Astrocyte (in vitro differentiated cells and primary cell): ENCODE data around the gene TTLL1. TPM values are rescaled to one million over a fixed set of nuclear protein-coding genes. Genes with fewer than 3 reads are reported as not detected.

Experiments used
- DNase-seq: peaks from one replicate; pipeline ENCODE4 v3.0.0-alpha.2; 2010; ENCODE audit warnings: low read depth
- FAIRE-seq: peaks from 2 replicates; lab custom pipeline; 2011; peaks lifted over from hg19 to GRCh38; lab: Jason Lieb, UNC
- H2AFZ ChIP-seq: 2 replicates; pipeline ENCODE4 v1.6.0; 2012; ENCODE audit warnings: low read depth, low read length, inconsistent platforms
- H3K27ac ChIP-seq: 2 replicates; pipeline ENCODE4 v1.5.1; 2011; ENCODE audit warnings: low read depth, low read length, inconsistent platforms
- H3K27me3 ChIP-seq: 2 replicates; pipeline ENCODE4 v1.6.0; 2011; ENCODE audit warnings: low read length, inconsistent platforms; ENCODE audit not compliant: insufficient read depth
- H3K36me3 ChIP-seq: 2 replicates; pipeline ENCODE4 v1.5.1; 2011; ENCODE audit warnings: low read length, inconsistent platforms; ENCODE audit not compliant: insufficient read depth
- H3K4me1 ChIP-seq: 2 replicates; pipeline ENCODE4 v1.5.1; 2011; ENCODE audit warnings: low read length, inconsistent platforms; ENCODE audit not compliant: insufficient read depth
- H3K4me2 ChIP-seq: 2 replicates; pipeline ENCODE4 v1.6.0; 2012; ENCODE audit warnings: low read length, inconsistent platforms
- H3K4me3 ChIP-seq: 2 replicates; pipeline ENCODE4 v1.5.1; 2011; ENCODE audit warnings: low read depth, mild to moderate bottlenecking, low read length, inconsistent platforms; ENCODE audit not compliant: insufficient read depth
- H3K79me2 ChIP-seq: 2 replicates; pipeline ENCODE4 v1.6.0; 2012; ENCODE audit warnings: mild to moderate bottlenecking, low read length, inconsistent platforms; ENCODE audit not compliant: insufficient read depth
- H3K9ac ChIP-seq: 2 replicates; pipeline ENCODE4 v1.6.0; 2012; ENCODE audit warnings: mild to moderate bottlenecking, low read length, inconsistent platforms
- H3K9me3 ChIP-seq: 2 replicates; pipeline ENCODE4 v1.5.1; 2012; ENCODE audit warnings: low read depth, mild to moderate bottlenecking, low read length, inconsistent platforms; ENCODE audit not compliant: insufficient read depth
- H4K20me1 ChIP-seq: 2 replicates; pipeline ENCODE4 v1.6.0; 2012; ENCODE audit warnings: low read length, inconsistent platforms; ENCODE audit not compliant: insufficient read depth
- H3K27ac Mint-ChIP-seq: one replicate; pipeline ENCODE4 v1.8.0; 2021; ENCODE audit warnings: mild to moderate bottlenecking, mixed read lengths; ENCODE audit not compliant: unreplicated experiment
- H3K27me3 Mint-ChIP-seq: one replicate; pipeline ENCODE4 v1.8.0; 2021; ENCODE audit warnings: low read depth, mixed read lengths; ENCODE audit not compliant: unreplicated experiment
- H3K36me3 Mint-ChIP-seq: one replicate; pipeline ENCODE4 v1.8.0; 2021; ENCODE audit warnings: low read depth, mixed read lengths; ENCODE audit not compliant: unreplicated experiment
- H3K4me1 Mint-ChIP-seq: one replicate; pipeline ENCODE4 v1.8.0; 2021; ENCODE audit warnings: low read depth, mixed read lengths; ENCODE audit not compliant: unreplicated experiment
- H3K4me3 Mint-ChIP-seq: one replicate; pipeline ENCODE4 v1.8.0; 2021; ENCODE audit warnings: mild to moderate bottlenecking, moderate library complexity, mixed read lengths; ENCODE audit not compliant: unreplicated experiment
- H3K9me3 Mint-ChIP-seq: one replicate; pipeline ENCODE4 v1.8.0; 2021; ENCODE audit warnings: mild to moderate bottlenecking, mixed read lengths; ENCODE audit not compliant: unreplicated experiment
- CTCF ChIP-seq: IDR thresholded peaks from 2 replicates; pipeline ENCODE4 v1.5.1; 2011; ENCODE audit warnings: low read depth, mild to moderate bottlenecking, inconsistent platforms, low read length, moderate library complexity; ENCODE audit not compliant: insufficient read depth
- EZH2 ChIP-seq: IDR thresholded peaks from 2 replicates; pipeline ENCODE4 v1.6.1; 2012; ENCODE audit warnings: mild to moderate bottlenecking, low read length, inconsistent platforms; ENCODE audit not compliant: insufficient read depth
- total RNA-seq: library from RNA; stranded (reverse); gene quantifications from 2 replicates; pipeline ENCODE4 v1.2.1, GENCODE V29; 2021

Gene TTLL1
- total RNA-seq, 1 donor from 2014 or later, result 10.7 TPM

DNA sequence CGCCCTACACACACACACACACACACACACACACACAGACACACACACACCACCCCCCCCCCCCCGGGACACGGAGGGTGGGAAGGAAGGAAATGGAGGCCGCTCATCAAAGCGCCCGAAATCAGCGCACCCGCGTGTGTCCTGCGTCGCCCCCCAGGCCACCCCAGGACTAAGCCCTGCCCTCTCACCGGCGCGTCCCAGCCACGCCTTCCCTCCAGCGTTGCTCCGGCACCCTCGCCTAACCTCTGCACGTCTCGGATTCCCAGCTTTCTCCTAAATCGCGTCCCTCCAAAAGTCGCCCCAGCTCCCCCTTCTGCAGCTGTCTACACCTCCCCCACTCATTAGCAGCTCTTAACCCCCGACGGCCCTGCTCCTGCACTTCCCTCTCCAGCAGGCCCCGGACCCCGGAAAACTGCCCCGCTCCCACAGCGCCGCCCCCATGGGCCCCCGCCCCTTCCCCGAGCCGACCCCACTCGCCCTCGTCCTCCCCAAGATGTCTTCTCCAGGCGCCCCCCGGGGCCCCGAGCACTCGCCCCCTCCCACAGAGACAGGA, 74.8 kb downstream of the TTLL1 start:
- peaks cover 20% of the 10 kb centered on the region for H3K4me1 ChIP-seq
- H3K4me2 ChIP-seq, result peak overlapping the region; percentile 88
- no peaks in the 10 kb centered on the region for H3K9me3 ChIP-seq
- DNase-seq (no peak), FAIRE-seq (no peak)
- Mint-ChIP-seq H3K4me1 (peaks cover 26% of the 10 kb centered on the region), H3K9me3 (no peaks in the 10 kb centered on the region), H3K27ac (peak overlapping the region; percentile 66), H3K36me3 (no peaks in the 10 kb centered on the region), H3K4me3 (peak overlapping the region; percentile 96), H3K27me3 (no peaks in the 10 kb centered on the region)
- H3K4me3 ChIP-seq, result peak overlapping the region; percentile 87
- H2AFZ ChIP-seq, result peak overlapping the region; percentile 56
- peak overlapping the region; percentile 51 for H3K27ac ChIP-seq
- peaks cover 44% of the 10 kb centered on the region for H4K20me1 ChIP-seq
- TF ChIP-seq EZH2 (no peak), CTCF (no peak)
- H3K79me2 ChIP-seq, result peaks cover 53% of the 10 kb centered on the region
- H3K36me3 ChIP-seq, result no peaks in the 10 kb centered on the region
- no peaks in the 10 kb centered on the region for H3K27me3 ChIP-seq
- peak overlapping the region; percentile 86 for H3K9ac ChIP-seq

- peaks cover 52% of the 10 kb centered on the region for H4K20me1 ChIP-seq
- peak overlapping the region; percentile 96 for H3K4me3 Mint-ChIP-seq
- TF ChIP-seq EZH2 (no peak), CTCF (no peak)
- peaks cover 20% of the 10 kb centered on the region for H3K4me1 ChIP-seq
- peak overlapping the region; percentile 86 for H3K9ac ChIP-seq
- DNase-seq, result peak; percentile 30
- peaks cover 60% of the 10 kb centered on the region for H3K79me2 ChIP-seq
- no peaks in the 10 kb centered on the region for H3K36me3 Mint-ChIP-seq
- H3K27me3 ChIP-seq, result no peaks in the 10 kb centered on the region
- peak overlapping the region; percentile 87 for H3K4me3 ChIP-seq
- FAIRE-seq, result no peak
- H3K27ac ChIP-seq, result peak overlapping the region; percentile 51
- H3K36me3 ChIP-seq, result no peaks in the 10 kb centered on the region
- no peaks in the 10 kb centered on the region for H3K27me3 Mint-ChIP-seq
- no peaks in the 10 kb centered on the region for H3K9me3 Mint-ChIP-seq
- peaks cover 30% of the 10 kb centered on the region for H3K4me1 Mint-ChIP-seq
- H3K4me2 ChIP-seq, result peak overlapping the region; percentile 88
- peak overlapping the region; percentile 56 for H2AFZ ChIP-seq
- H3K9me3 ChIP-seq, result no peaks in the 10 kb centered on the region
- H3K27ac Mint-ChIP-seq, result peak overlapping the region; percentile 88
Measured at GRCh38 chr22:43013355-43014315, 75.6 kb downstream of the TTLL1 start.
